ENCODE measurements around the gene RAD52. TPM values are rescaled to one million over a fixed set of nuclear protein-coding genes. Genes with fewer than 3 reads are reported as not detected.

The RAD52 gene
- total RNA-seq, 1 donor from 2014 or later: 9.3 TPM

- Histone ChIP-seq H3K9me3 (replicated peaks) (no peaks in the 10 kb centered on the region), H3K27ac (replicated peaks) (peak overlapping the region; percentile 100), H3K27me3 (ENCODE audit: low read depth) (no peaks in the 10 kb centered on the region), H3K4me1 (peaks cover 65% of the 10 kb centered on the region), H3K36me3 (no peaks in the 10 kb centered on the region), H3K4me3 (peak overlapping the region; percentile 84)
- TF ChIP-seq CTCF (IDR thresholded peaks at IDR 0.05; ENCODE audit: borderline replicate concordance): no peak
- no peak for DNase-seq
- intact Hi-C loops (cut with micrococcal nuclease): no loop called here
These were observed 42.1 kb upstream of the RAD52 start for GRCh38 chr12:991350-992333.

GRCh38 chr12:990661-991349 is 41.3 kb upstream of the RAD52 start, which contains the start of gene ERC1:
TSS of gene ERC1 (plus strand) at chr12:991223. CDS start at chr12:1027904, 36,681 bp downstream.
- Histone ChIP-seq H3K27me3 (ENCODE audit: low read depth) (no peaks in the 10 kb centered on the region), H3K4me1 (peaks cover 61% of the 10 kb centered on the region), H3K36me3 (no peaks in the 10 kb centered on the region), H3K27ac (replicated peaks) (peak within 1 kb of the TSS; percentile 100), H3K9me3 (replicated peaks) (no peaks in the 10 kb centered on the region), H3K4me3 (peak within 1 kb of the TSS; percentile 84)
- TF ChIP-seq CTCF (IDR thresholded peaks at IDR 0.05; ENCODE audit: borderline replicate concordance): no peak
- peak; percentile 91 for DNase-seq
- intact Hi-C loops (cut with micrococcal nuclease): no loop called here

- Histone ChIP-seq H3K27ac (replicated peaks) (peak overlapping the region; percentile 100), H3K4me1 (peaks cover 61% of the 10 kb centered on the region), H3K9me3 (replicated peaks) (no peaks in the 10 kb centered on the region), H3K27me3 (ENCODE audit: low read depth) (no peaks in the 10 kb centered on the region), H3K4me3 (peak overlapping the region; percentile 84), H3K36me3 (no peaks in the 10 kb centered on the region)
- no peak for TF ChIP-seq CTCF (IDR thresholded peaks at IDR 0.05; ENCODE audit: borderline replicate concordance)
- DNase-seq: peak; percentile 64
- intact Hi-C loops (cut with micrococcal nuclease): no loop called here
These were observed 40.5 kb upstream of the RAD52 start for GRCh38 chr12:989751-990660.

GRCh38 chr12:989051-989450 is 39.6 kb upstream of the RAD52 start:
- no peak for TF ChIP-seq CTCF (IDR thresholded peaks at IDR 0.05; ENCODE audit: borderline replicate concordance)
- peaks cover 57% of the 10 kb centered on the region for H3K4me1 ChIP-seq
- no peaks in the 10 kb centered on the region for H3K36me3 ChIP-seq
- H3K27me3 ChIP-seq (ENCODE audit: low read depth): no peaks in the 10 kb centered on the region
- H3K27ac ChIP-seq (replicated peaks): peak overlapping the region; percentile 100
- no peaks in the 10 kb centered on the region for H3K9me3 ChIP-seq (replicated peaks)
- intact Hi-C loops (cut with micrococcal nuclease): no loop called here
- peak overlapping the region; percentile 84 for H3K4me3 ChIP-seq
- no peak for DNase-seq

- H3K36me3 ChIP-seq: no peaks in the 10 kb centered on the region
These were observed 39.2 kb upstream of the RAD52 start for GRCh38 chr12:988646-989045.

More at GRCh38 chr12:988646-989045, 39.2 kb upstream of the RAD52 start:
- TF ChIP-seq CTCF (IDR thresholded peaks at IDR 0.05; ENCODE audit: borderline replicate concordance): no peak
- intact Hi-C loops (cut with micrococcal nuclease): no loop called here
- no peak for DNase-seq
- peaks cover 56% of the 10 kb centered on the region for H3K4me1 ChIP-seq
- H3K27me3 ChIP-seq (ENCODE audit: low read depth): no peaks in the 10 kb centered on the region
- peak overlapping the region; percentile 100 for H3K27ac ChIP-seq (replicated peaks)
- peak overlapping the region; percentile 84 for H3K4me3 ChIP-seq
- no peaks in the 10 kb centered on the region for H3K9me3 ChIP-seq (replicated peaks)

Measured in left ventricle myocardium inferior (tissue), 1 donor.